ENCODE results near the gene NEK1. TPM values are rescaled to one million over a fixed set of nuclear protein-coding genes. Genes with fewer than 3 reads are reported as not detected.

NEK1 gene
- total and polyA plus RNA-seq, 7 donors: 3.9 to 19.1 (median 16.1) TPM

DNA sequence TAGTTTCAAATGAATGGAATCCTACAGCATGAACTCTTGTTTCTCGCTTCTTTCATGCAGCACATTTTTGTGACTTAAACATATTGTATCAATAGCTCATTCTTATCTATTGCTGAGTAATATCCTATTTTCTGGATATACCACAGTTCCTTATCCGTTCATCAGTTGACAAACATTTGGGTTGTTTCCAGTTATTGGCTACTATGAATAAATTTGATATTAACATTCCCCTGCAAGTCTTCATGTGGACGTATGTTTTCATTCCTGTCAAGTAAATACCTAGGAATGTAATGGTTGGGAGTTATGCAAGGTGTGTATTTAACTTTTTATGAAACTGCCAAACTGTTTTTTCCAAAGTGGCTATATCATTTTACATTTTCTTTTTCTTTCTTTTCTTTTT lies 227.6 kb downstream of the NEK1 start:
- H3K9me3 ChIP-seq: peaks cover 0 to 5% (median 1%) of the 10 kb centered on the region in 4 donors
- TF ChIP-seq POLR2A (IDR thresholded peaks at IDR 0.05) (no peak), EP300 (IDR thresholded peaks at IDR 0.05) (no peak), POLR2AphosphoS5 (IDR thresholded peaks at IDR 0.05) (no peak)
- TF ChIP-seq, protein P1, sequence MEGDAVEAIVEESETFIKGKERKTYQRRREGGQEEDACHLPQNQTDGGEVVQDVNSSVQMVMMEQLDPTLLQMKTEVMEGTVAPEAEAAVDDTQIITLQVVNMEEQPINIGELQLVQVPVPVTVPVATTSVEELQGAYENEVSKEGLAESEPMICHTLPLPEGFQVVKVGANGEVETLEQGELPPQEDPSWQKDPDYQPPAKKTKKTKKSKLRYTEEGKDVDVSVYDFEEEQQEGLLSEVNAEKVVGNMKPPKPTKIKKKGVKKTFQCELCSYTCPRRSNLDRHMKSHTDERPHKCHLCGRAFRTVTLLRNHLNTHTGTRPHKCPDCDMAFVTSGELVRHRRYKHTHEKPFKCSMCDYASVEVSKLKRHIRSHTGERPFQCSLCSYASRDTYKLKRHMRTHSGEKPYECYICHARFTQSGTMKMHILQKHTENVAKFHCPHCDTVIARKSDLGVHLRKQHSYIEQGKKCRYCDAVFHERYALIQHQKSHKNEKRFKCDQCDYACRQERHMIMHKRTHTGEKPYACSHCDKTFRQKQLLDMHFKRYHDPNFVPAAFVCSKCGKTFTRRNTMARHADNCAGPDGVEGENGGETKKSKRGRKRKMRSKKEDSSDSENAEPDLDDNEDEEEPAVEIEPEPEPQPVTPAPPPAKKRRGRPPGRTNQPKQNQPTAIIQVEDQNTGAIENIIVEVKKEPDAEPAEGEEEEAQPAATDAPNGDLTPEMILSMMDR (IDR thresholded peaks at IDR 0.05): no peak
- H3K36me3 ChIP-seq: no peaks in the 10 kb centered on the region
- intact Hi-C loops (cut with DNase I): no loop called here
- no peaks in the 10 kb centered on the region for H3K4me1 ChIP-seq
- no peak overlapping the region for H3K4me3 ChIP-seq
- H3K27ac ChIP-seq: no peak overlapping the region
- DNase-seq: no peak
- no peaks in the 10 kb centered on the region for H3K27me3 ChIP-seq
- 92 to 93% methylated on average over 3 of the region's 3 CpGs for WGBS, 2 donors

DNA sequence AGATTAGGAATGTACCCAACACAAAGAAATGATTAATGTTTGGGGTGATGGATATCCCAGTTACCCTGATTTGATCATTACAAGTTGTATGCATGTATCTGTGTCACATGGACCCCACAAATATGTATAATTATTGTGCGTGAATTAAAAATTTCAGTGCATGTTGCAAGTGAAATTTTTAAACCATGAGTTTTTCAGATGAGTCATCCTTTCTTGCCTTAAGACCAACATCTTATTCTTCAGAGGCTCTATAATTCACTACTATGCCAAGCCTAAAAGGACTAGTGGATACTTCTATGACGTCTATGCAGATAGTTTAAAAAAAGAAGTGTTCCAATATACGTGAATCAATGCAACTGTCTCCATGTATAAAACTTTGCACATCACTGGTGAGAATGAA lies 228.7 kb downstream of the NEK1 start:
- H3K27me3 ChIP-seq: no peaks in the 10 kb centered on the region
- no peaks in the 10 kb centered on the region for H3K36me3 ChIP-seq
- no peak overlapping the region for H3K4me3 ChIP-seq
- WGBS, 2 donors: 92 to 94% methylated on average over 3 of the region's 3 CpGs
- no peak for DNase-seq
- no peaks in the 10 kb centered on the region for H3K4me1 ChIP-seq
- intact Hi-C loops (cut with DNase I): no loop called here
- no peak for TF ChIP-seq POLR2A (IDR thresholded peaks at IDR 0.05)
- no peak for TF ChIP-seq POLR2AphosphoS5 (IDR thresholded peaks at IDR 0.05)
- no peak for TF ChIP-seq EP300 (IDR thresholded peaks at IDR 0.05)
- TF ChIP-seq, protein P1 (IDR thresholded peaks at IDR 0.05): no peak
- H3K27ac ChIP-seq: no peak overlapping the region
- peaks cover 0 to 7% (median 1%) of the 10 kb centered on the region in 4 donors for H3K9me3 ChIP-seq

DNA sequence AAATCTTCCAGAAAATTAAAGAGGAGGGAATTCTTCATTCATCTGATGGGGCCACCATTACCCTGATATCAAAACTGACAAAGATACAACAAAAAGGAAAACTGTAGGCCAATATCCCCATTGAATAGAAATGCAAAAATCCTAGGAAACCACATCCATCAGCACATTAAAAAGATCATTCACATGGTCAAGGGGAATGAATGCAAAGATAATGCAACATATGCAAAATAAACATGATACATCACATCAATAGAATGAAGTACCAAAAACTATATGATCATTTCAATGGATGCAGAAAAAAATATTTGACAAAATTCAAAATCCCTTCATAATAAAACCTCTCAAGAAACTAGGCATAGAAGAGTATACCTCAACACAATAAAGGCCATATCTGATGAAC lies 232.7 kb downstream of the NEK1 start:
- DNase-seq: no peak
- Histone ChIP-seq H3K4me3 (no peak overlapping the region), H3K27me3 (no peaks in the 10 kb centered on the region), H3K4me1 (no peaks in the 10 kb centered on the region), H3K27ac (no peak overlapping the region), H3K36me3 (no peaks in the 10 kb centered on the region), H3K9me3 (peaks cover 0 to 24% (median 11%) of the 10 kb centered on the region in 4 donors)
- intact Hi-C loops (cut with DNase I): no loop called here
- TF ChIP-seq EP300 (IDR thresholded peaks at IDR 0.05) (no peak), POLR2AphosphoS5 (IDR thresholded peaks at IDR 0.05) (no peak), POLR2A (IDR thresholded peaks at IDR 0.05) (no peak)
- TF ChIP-seq, protein P1 (IDR thresholded peaks at IDR 0.05): no peak

DNA sequence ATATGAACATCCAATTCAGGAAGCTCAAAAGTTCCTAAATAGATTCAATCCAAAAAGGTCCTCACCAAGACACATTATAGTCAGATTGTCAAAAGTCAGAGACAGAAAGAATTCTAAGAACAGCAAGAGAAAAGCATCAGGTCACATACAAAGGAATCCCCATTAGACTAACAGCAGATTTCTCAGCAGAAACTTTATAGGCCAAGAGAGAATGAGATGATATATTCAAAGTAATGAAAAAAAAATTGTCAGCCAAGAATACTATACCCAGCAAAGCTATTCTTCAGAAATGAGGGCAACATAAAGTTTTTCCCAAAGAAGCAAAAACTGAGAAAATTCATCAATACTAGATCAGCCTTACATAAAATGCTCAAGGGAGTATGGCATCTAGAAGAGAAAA lies 235.0 kb downstream of the NEK1 start:
- TF ChIP-seq POLR2A (IDR thresholded peaks at IDR 0.05) (no peak), POLR2AphosphoS5 (IDR thresholded peaks at IDR 0.05) (no peak), EP300 (IDR thresholded peaks at IDR 0.05) (no peak)
- TF ChIP-seq, protein P1 (IDR thresholded peaks at IDR 0.05): no peak
- Histone ChIP-seq H3K4me1 (no peaks in the 10 kb centered on the region), H3K4me3 (no peak overlapping the region), H3K27ac (no peak overlapping the region), H3K36me3 (no peaks in the 10 kb centered on the region), H3K27me3 (no peaks in the 10 kb centered on the region), H3K9me3 (peaks cover 0 to 24% (median 11%) of the 10 kb centered on the region in 4 donors)
- DNase-seq: no peak
- intact Hi-C loops (cut with DNase I): no loop called here

DNA sequence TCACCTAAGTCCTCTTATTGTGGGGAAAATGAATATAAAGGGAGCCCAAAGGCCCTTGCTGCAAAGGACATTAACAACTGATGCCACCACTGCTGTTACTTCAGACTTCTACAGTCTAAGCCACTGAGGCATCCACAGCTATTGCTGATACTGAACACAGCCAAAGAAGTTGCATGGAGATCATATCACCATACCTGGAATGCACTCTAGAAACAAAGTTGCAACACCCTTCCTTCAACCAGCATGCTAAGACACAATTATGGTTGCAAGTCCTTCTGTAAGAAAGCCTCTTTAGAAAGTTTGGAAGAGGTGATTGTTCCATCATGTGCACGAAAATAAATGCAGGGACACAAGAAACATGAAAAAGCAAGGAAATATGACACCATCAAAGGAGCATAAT lies 236.0 kb downstream of the NEK1 start:
- Histone ChIP-seq H3K9me3 (peaks cover 0 to 21% (median 11%) of the 10 kb centered on the region in 4 donors), H3K27ac (no peak overlapping the region), H3K4me1 (no peaks in the 10 kb centered on the region), H3K36me3 (no peaks in the 10 kb centered on the region), H3K4me3 (no peak overlapping the region), H3K27me3 (no peaks in the 10 kb centered on the region)
- TF ChIP-seq EP300 (IDR thresholded peaks at IDR 0.05) (no peak), POLR2A (IDR thresholded peaks at IDR 0.05) (no peak), POLR2AphosphoS5 (IDR thresholded peaks at IDR 0.05) (no peak)
- TF ChIP-seq, protein P1 (IDR thresholded peaks at IDR 0.05): no peak
- 78 to 93% methylated on average over 1 of the region's 1 CpG for WGBS, 2 donors
- no peak for DNase-seq
- intact Hi-C loops (cut with DNase I): no loop called here
